Measurements from ENCODE around the gene CEP192.

The CEP192 gene

DNA sequence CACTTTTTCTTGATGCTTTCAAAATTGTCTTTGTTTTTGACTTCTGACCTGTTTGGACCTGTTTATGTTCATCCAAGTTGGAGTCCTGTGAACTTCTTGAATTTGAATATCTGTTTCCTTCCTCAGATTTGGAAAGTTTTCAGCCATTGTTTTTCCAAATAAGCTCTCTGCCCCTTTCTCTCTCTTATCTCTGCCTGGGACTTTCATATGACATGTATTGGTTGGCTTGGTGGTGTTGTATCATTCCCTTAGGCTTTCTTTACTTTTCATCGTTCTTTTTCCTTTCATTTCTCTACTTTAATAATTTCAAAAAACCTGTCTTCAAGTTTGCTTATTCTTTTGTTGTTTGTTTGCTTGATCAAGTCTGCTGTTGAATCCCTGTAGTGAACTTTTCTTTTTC lies 167.3 kb downstream of the CEP192 start:
- no peak for TF ChIP-seq CTCF (conservative IDR thresholded peaks at IDR 0.05; ENCODE audit: low read depth, low read length)
- no peak overlapping the region for H3K4me3 ChIP-seq (ENCODE audit: low read depth, low read length)
- DNase-seq (ENCODE audit: low read depth) = no peak

GRCh38 chr18:13159579-13159978 lies 168.4 kb downstream of the CEP192 start:
- peak; percentile 85 for DNase-seq (ENCODE audit: low read depth)
- TF ChIP-seq CTCF (conservative IDR thresholded peaks at IDR 0.05; ENCODE audit: low read depth, low read length) = peak; percentile 82

GRCh38 chr18:13161276-13161899 lies 170.2 kb downstream of the CEP192 start:
- no peak overlapping the region for H3K4me3 ChIP-seq (ENCODE audit: low read depth, low read length)
- TF ChIP-seq CTCF (conservative IDR thresholded peaks at IDR 0.05; ENCODE audit: low read depth, low read length) = no peak
- DNase-seq (ENCODE audit: low read depth) = no peak

More at GRCh38 chr18:13159579-13159978, 168.4 kb downstream of the CEP192 start:
- no peak overlapping the region for H3K4me3 ChIP-seq (ENCODE audit: low read depth, low read length)

DNA sequence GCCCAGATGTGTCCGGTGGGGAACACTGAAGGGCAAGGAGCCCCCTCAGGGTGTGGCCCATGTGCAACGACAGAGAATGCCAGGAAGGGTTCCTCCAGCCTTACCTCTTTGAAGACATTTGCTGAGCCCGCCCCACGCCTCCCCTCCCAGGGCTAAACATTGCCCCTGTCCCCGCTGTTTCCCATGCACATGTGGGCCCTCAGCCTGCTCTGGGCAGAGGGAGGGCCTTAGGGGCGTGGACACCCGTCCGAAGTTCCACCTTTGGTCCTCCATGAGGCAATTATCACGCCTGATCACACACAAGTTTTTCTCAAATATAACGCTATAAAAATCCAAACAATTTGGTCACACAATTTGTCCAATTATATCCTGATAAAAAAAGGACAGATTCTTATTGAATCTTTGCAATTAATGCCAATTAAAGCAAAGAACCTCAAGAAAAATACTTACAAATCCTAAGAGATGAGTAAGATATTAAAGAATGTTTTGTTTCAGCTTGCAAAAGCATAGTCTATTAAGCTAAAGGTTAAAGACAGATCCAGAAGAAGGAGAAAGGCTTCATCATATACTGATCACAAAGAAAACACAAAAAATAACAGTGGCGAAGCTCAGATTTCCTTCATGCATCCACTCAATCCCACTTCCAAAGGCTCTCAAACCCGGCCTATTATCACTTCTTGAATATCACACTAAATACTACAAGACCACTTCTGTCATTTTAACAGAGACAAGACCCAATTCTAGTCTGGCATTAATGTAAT lies 172.2 kb downstream of the CEP192 start:
- no peak overlapping the region for H3K4me3 ChIP-seq (ENCODE audit: low read depth, low read length)
- TF ChIP-seq CTCF (conservative IDR thresholded peaks at IDR 0.05; ENCODE audit: low read depth, low read length) = no peak
- DNase-seq (ENCODE audit: low read depth) = peak; percentile 22

DNA sequence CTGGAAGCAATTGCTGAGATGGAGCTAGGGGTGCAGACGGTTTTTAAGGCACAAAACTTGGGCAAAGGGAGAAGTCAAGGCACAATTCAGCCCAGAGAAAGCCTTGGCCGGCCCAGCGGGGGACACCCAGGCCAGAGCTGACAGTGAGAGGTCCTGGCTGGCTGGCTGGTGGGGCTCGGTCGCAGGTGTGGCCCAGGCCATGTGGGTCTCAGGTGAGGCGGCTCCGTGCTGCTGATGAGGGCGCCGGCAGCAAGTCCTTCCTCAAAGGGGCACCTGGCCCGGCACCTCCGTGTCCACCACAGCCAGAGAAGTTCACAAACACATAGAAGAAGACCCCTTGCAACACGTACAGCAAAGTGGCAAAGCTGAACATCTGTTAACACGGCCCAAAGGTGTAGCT lies 173.2 kb downstream of the CEP192 start:
- TF ChIP-seq CTCF (conservative IDR thresholded peaks at IDR 0.05; ENCODE audit: low read depth, low read length) = no peak
- no peak overlapping the region for H3K4me3 ChIP-seq (ENCODE audit: low read depth, low read length)
- no peak for DNase-seq (ENCODE audit: low read depth)

GRCh38 chr18:13165636-13166423 lies 174.7 kb downstream of the CEP192 start:
- no peak for TF ChIP-seq CTCF (conservative IDR thresholded peaks at IDR 0.05; ENCODE audit: low read depth, low read length)
- no peak for DNase-seq (ENCODE audit: low read depth)

More at GRCh38 chr18:13165636-13166423, 174.7 kb downstream of the CEP192 start:
- no peak overlapping the region for H3K4me3 ChIP-seq (ENCODE audit: low read depth, low read length)

Measured in choroid plexus epithelial cell (primary cell).